ENCODE data around the gene IQSEC2. TPM values are rescaled to one million over a fixed set of nuclear protein-coding genes. Genes with fewer than 3 reads are reported as not detected.

Gene IQSEC2
- total RNA-seq, 6 donors from 2014 or later, result 17.5 to 45.1 (median 26.7) TPM

GRCh38 chrX:53305996-53306937 lies 24.9 kb upstream of the IQSEC2 start:
- WGBS, 2 donors, result 73 to 86% methylated on average over 3 to 9 of the region's 9 CpGs
- peak in 1 of 2 donors; percentile 61 for ATAC-seq (ENCODE audit: low FRiP score in 2 of 2)
- no peak for DNase-seq

DNA sequence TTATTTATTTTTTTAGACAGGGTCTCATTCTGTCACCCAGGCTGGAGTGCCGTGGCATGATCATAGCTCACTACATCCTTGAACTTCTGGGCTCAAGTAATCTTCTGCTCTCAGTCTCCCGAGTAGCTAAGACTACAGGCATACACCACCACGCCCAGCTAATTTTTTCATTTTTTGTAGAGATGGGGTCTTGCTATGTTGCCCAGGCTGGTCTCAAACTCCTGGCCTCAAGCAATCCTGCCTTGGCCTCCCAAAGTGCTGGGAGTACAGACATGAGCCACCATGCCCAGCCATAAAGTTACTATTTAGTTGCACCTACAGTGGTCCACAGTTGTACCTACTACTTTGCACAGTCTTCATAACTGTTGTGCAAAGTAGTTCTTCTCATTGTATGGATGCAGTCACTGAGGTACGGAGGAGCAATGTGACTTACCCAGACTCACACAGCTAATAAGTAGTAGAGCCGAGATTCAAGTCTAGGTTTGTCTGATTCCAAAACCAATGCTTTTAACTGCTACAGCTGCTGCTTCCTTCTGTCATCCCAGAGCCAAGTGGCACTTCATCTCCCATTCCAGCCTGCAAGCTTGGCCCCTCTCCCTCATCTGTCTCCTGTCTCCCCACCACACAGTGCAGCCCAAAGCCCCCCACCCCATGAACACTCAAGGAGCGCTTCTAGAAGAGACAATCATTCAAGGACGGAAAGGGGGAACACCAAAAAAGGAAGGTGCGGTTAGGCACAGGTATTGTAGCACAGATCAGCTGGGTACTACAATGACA lies 24.0 kb upstream of the IQSEC2 start:
- H3K27ac ChIP-seq, result no peak overlapping the region
- WGBS, 2 donors, result 82 to 86% methylated on average over 8 of the region's 8 CpGs
- H3K9me3 ChIP-seq, result no peaks in the 10 kb centered on the region
- no peaks in the 10 kb centered on the region for H3K36me3 ChIP-seq
- no peak overlapping the region for H3K4me3 ChIP-seq
- H3K27me3 ChIP-seq, result no peaks in the 10 kb centered on the region
- no peak for DNase-seq
- TF ChIP-seq POLR2AphosphoS5 (IDR thresholded peaks at IDR 0.05) (no peak), CTCF (IDR thresholded peaks at IDR 0.05) (no peak), POLR2A (IDR thresholded peaks at IDR 0.05) (no peak), EP300 (IDR thresholded peaks at IDR 0.05) (no peak)
- no peak for ATAC-seq (ENCODE audit: low FRiP score in 2 of 2)
- H3K4me1 ChIP-seq, result no peaks in the 10 kb centered on the region

More at GRCh38 chrX:53305996-53306937, 24.9 kb upstream of the IQSEC2 start:
- no peaks in the 10 kb centered on the region for H3K27me3 ChIP-seq
- no peak overlapping the region for H3K4me3 ChIP-seq
- no peaks in the 10 kb centered on the region for H3K36me3 ChIP-seq
- no peaks in the 10 kb centered on the region for H3K9me3 ChIP-seq
- H3K27ac ChIP-seq, result no peak overlapping the region
- TF ChIP-seq EP300 (IDR thresholded peaks at IDR 0.05), result no peak
- TF ChIP-seq POLR2AphosphoS5 (IDR thresholded peaks at IDR 0.05), result no peak
- no peak for TF ChIP-seq POLR2A (IDR thresholded peaks at IDR 0.05)
- TF ChIP-seq CTCF (IDR thresholded peaks at IDR 0.05), result no peak
- no peaks in the 10 kb centered on the region for H3K4me1 ChIP-seq

- ATAC-seq (ENCODE audit: low FRiP score in 2 of 2) (no peak), DNase-seq (no peak)
- Histone ChIP-seq H3K36me3 (no peaks in the 10 kb centered on the region), H3K4me1 (no peaks in the 10 kb centered on the region), H3K4me3 (no peak overlapping the region), H3K27me3 (no peaks in the 10 kb centered on the region), H3K9me3 (no peaks in the 10 kb centered on the region), H3K27ac (no peak overlapping the region)
- 84 to 86% methylated on average over 5 of the region's 5 CpGs for WGBS, 2 donors
- no peak for TF ChIP-seq POLR2AphosphoS5 (IDR thresholded peaks at IDR 0.05)
- no peak for TF ChIP-seq CTCF (IDR thresholded peaks at IDR 0.05)
- TF ChIP-seq POLR2A (IDR thresholded peaks at IDR 0.05), result no peak
- TF ChIP-seq EP300 (IDR thresholded peaks at IDR 0.05), result no peak
Observed at GRCh38 chrX:53303195-53303594, 21.8 kb upstream of the IQSEC2 start.

GRCh38 chrX:53300157-53300556 lies 18.8 kb upstream of the IQSEC2 start:
- WGBS, 2 donors, result 93 to 100% methylated on average over 3 of the region's 3 CpGs

More at GRCh38 chrX:53300157-53300556, 18.8 kb upstream of the IQSEC2 start:
- Histone ChIP-seq H3K4me3 (no peak overlapping the region), H3K36me3 (no peaks in the 10 kb centered on the region), H3K27ac (no peak overlapping the region), H3K4me1 (no peaks in the 10 kb centered on the region), H3K27me3 (no peaks in the 10 kb centered on the region), H3K9me3 (no peaks in the 10 kb centered on the region)
- TF ChIP-seq POLR2A (IDR thresholded peaks at IDR 0.05) (no peak), EP300 (IDR thresholded peaks at IDR 0.05) (no peak), POLR2AphosphoS5 (IDR thresholded peaks at IDR 0.05) (no peak), CTCF (IDR thresholded peaks at IDR 0.05) (no peak)
- ATAC-seq (ENCODE audit: low FRiP score in 2 of 2) (no peak), DNase-seq (no peak)
